ENCODE results near the gene VAV2.

VAV2 gene

GRCh38 chr9:133998915-133999595 lies 6.9 kb upstream of the VAV2 start:
- Histone ChIP-seq H2AFZ (ENCODE audit: low read depth, low read length, severe bottlenecking) (no peak overlapping the region), H3K9me3 (ENCODE audit: insufficient read depth, low read length) (no peaks in the 10 kb centered on the region), H3K36me3 (ENCODE audit: low read length) (no peaks in the 10 kb centered on the region), H4K20me1 (ENCODE audit: low read depth, low read length) (no peaks in the 10 kb centered on the region), H3K27ac (ENCODE audit: low read depth, low read length) (no peak overlapping the region), H3K9ac (ENCODE audit: low read length) (no peak overlapping the region), H3K4me3 (ENCODE audit: insufficient read depth, low read length, poor library complexity, severe bottlenecking) (no peak overlapping the region), H3F3A (ENCODE audit: insufficient read depth) (no peaks in the 10 kb centered on the region), H3K79me2 (ENCODE audit: insufficient read depth, low read length) (no peaks in the 10 kb centered on the region), H3K27me3 (ENCODE audit: low read length) (no peaks in the 10 kb centered on the region), H3K9me2 (replicated peaks; ENCODE audit: insufficient read depth, low read length) (no peaks in the 10 kb centered on the region), H3K4me2 (ENCODE audit: low read depth, low read length, poor library complexity, severe bottlenecking) (no peak overlapping the region)
- TF ChIP-seq EZH2phosphoT487 (conservative IDR thresholded peaks at IDR 0.05; ENCODE audit: low read length) (no peak), CTCF (IDR thresholded peaks at IDR 0.05; ENCODE audit: insufficient read depth, low read length, poor library complexity, severe bottlenecking) (no peak)

GRCh38 chr9:133997584-133997983 lies 5.5 kb upstream of the VAV2 start:
- H3K9me3 ChIP-seq (ENCODE audit: insufficient read depth, low read length), result no peaks in the 10 kb centered on the region
- H2AFZ ChIP-seq (ENCODE audit: low read depth, low read length, severe bottlenecking), result no peak overlapping the region
- H3K4me2 ChIP-seq (ENCODE audit: low read depth, low read length, poor library complexity, severe bottlenecking), result no peak overlapping the region
- H3F3A ChIP-seq (ENCODE audit: insufficient read depth), result no peaks in the 10 kb centered on the region
- H3K27ac ChIP-seq (ENCODE audit: low read depth, low read length), result no peak overlapping the region
- TF ChIP-seq EZH2phosphoT487 (conservative IDR thresholded peaks at IDR 0.05; ENCODE audit: low read length), result no peak
- no peaks in the 10 kb centered on the region for H3K36me3 ChIP-seq (ENCODE audit: low read length)
- H3K27me3 ChIP-seq (ENCODE audit: low read length), result no peaks in the 10 kb centered on the region
- H3K9me2 ChIP-seq (replicated peaks; ENCODE audit: insufficient read depth, low read length), result no peaks in the 10 kb centered on the region
- no peak overlapping the region for H3K4me3 ChIP-seq (ENCODE audit: insufficient read depth, low read length, poor library complexity, severe bottlenecking)
- H3K9ac ChIP-seq (ENCODE audit: low read length), result no peak overlapping the region
- H4K20me1 ChIP-seq (ENCODE audit: low read depth, low read length), result no peaks in the 10 kb centered on the region
- H3K79me2 ChIP-seq (ENCODE audit: insufficient read depth, low read length), result no peaks in the 10 kb centered on the region

GRCh38 chr9:133996531-133997520 lies 4.7 kb upstream of the VAV2 start:
- no peaks in the 10 kb centered on the region for H3K27me3 ChIP-seq (ENCODE audit: low read length)
- no peak overlapping the region for H3K27ac ChIP-seq (ENCODE audit: low read depth, low read length)
- H3K79me2 ChIP-seq (ENCODE audit: insufficient read depth, low read length), result peaks cover 3% of the 10 kb centered on the region; the same call in 1 of the 2 replicates
- TF ChIP-seq EZH2phosphoT487 (conservative IDR thresholded peaks at IDR 0.05; ENCODE audit: low read length), result no peak
- no peak for TF ChIP-seq CTCF (IDR thresholded peaks at IDR 0.05; ENCODE audit: insufficient read depth, low read length, poor library complexity, severe bottlenecking)
- no peaks in the 10 kb centered on the region for H3K9me2 ChIP-seq (replicated peaks; ENCODE audit: insufficient read depth, low read length)
- H3K4me2 ChIP-seq (ENCODE audit: low read depth, low read length, poor library complexity, severe bottlenecking), result no peak overlapping the region
- no peak overlapping the region for H3K9ac ChIP-seq (ENCODE audit: low read length)
- no peak overlapping the region for H3K4me3 ChIP-seq (ENCODE audit: insufficient read depth, low read length, poor library complexity, severe bottlenecking)
- H3K9me3 ChIP-seq (ENCODE audit: insufficient read depth, low read length), result no peaks in the 10 kb centered on the region
- no peaks in the 10 kb centered on the region for H4K20me1 ChIP-seq (ENCODE audit: low read depth, low read length)
- H3F3A ChIP-seq (ENCODE audit: insufficient read depth), result no peaks in the 10 kb centered on the region
- no peak overlapping the region for H2AFZ ChIP-seq (ENCODE audit: low read depth, low read length, severe bottlenecking)
- H3K36me3 ChIP-seq (ENCODE audit: low read length), result no peaks in the 10 kb centered on the region
